Sigmoid colon (tissue), 7 donors: ENCODE results near the gene BCL2A1. TPM values are rescaled to one million over a fixed set of nuclear protein-coding genes. Genes with fewer than 3 reads are reported as not detected.
A peak's percentile ranks its signal among the peaks of the same experiment; 100 is the strongest.

Experiments used
- DNase-seq: peaks from one replicate; pipeline ENCODE4 v3.0.0-alpha.2; 2019
- H3K27ac ChIP-seq, 4 donors: fragments of 200-600 bp; sonication (generic); one replicate each; pipeline ENCODE4 v1.5.1; 2016 to 2019; ENCODE audit warnings: mild to moderate bottlenecking in 1 of 4
- H3K27me3 ChIP-seq, 3 donors: fragments of 200-600 bp; sonication (generic); one replicate each; pipeline ENCODE4 v1.5.1; 2019; ENCODE audit warnings: mild to moderate bottlenecking in 1 of 3
- H3K36me3 ChIP-seq, 4 donors: fragments of 200-600 bp; sonication (generic); one replicate each; pipeline ENCODE4 v1.5.1; 2016 to 2019
- H3K4me1 ChIP-seq, 4 donors: fragments of 200-600 bp; sonication (generic); one replicate each; pipeline ENCODE4 v1.5.1; 2017 to 2019
- H3K4me3 ChIP-seq, 4 donors: fragments of 200-600 bp; sonication (generic); one replicate each; pipeline ENCODE4 v1.5.1; 2017 to 2019; ENCODE audit warnings: mild to moderate bottlenecking in 2 of 4, moderate library complexity in 1 of 4
- H3K9me3 ChIP-seq, 4 donors: fragments of 200-600 bp in 3 of 4; sonication (generic) in 3 of 4; one replicate each; pipeline versions ENCODE4 v1.5.1 to v1.6.1; 2013 to 2019
- CTCF ChIP-seq, 4 experiments: fragments of 450-650 bp in 3 of 4; fragments of 200-600 bp in 1 of 4; IDR thresholded peaks; one replicate each; pipeline ENCODE4 v1.5.1; 2016 to 2019; ENCODE audit warnings: antibody characterized with exemption in 4 of 4, mild to moderate bottlenecking in 3 of 4, moderate library complexity in 2 of 4
- EP300 ChIP-seq, 4 donors: sonication (generic); formaldehyde crosslinking; IDR thresholded peaks; one replicate each; pipeline ENCODE4 v1.6.1; 2017; ENCODE audit warnings: antibody characterized with exemption in 4 of 4
- POLR2A ChIP-seq, 2 donors: fragments of 450-650 bp; IDR thresholded peaks; one replicate each; pipeline ENCODE4 v1.6.1; 2016; ENCODE audit warnings: antibody characterized with exemption in 2 of 2, mild to moderate bottlenecking in 2 of 2, moderate library complexity in 2 of 2
- POLR2AphosphoS5 ChIP-seq, 4 donors: sonication (generic); formaldehyde crosslinking; IDR thresholded peaks; one replicate each; pipeline ENCODE4 v1.6.1; 2017; ENCODE audit warnings: antibody characterized with exemption in 4 of 4
- WGBS, 2 donors: extraction: QIAGEN DNeasy Blood & Tissue Kit; methylation state at CpG; one replicate each; pipeline ENCODE4 v1.1.7; 2013; 5-methylcytosine and 5-hydroxymethylcytosine counted together
- intact Hi-C: fragments of 100-400 bp; cut with DNase I; formaldehyde crosslinking; loops from one replicate; pipeline ENCODE4 v1.15.1; 2023
- polyA plus RNA-seq, 3 donors: library from polyadenylated mRNA; stranded (reverse); fragments of 200-250 nt; gene quantifications; one replicate each; pipeline ENCODE4 v1.2.3, GENCODE V29; 2013
- total RNA-seq, 4 donors: library from RNA; depleted of rRNA; stranded (reverse); fragments of >200 nt; gene quantifications; one replicate each; pipeline ENCODE4 v1.1.0, GENCODE V29; 2016
- donor health status: healthy with polysubstance abuse.
- donor health status: Bipolar disorder and iron deficiency.
- donor health status: healthy.

Gene BCL2A1
- total and polyA plus RNA-seq, 7 donors = 1.9 to 19.4 (median 6.6) TPM; not detected in 3

DNA sequence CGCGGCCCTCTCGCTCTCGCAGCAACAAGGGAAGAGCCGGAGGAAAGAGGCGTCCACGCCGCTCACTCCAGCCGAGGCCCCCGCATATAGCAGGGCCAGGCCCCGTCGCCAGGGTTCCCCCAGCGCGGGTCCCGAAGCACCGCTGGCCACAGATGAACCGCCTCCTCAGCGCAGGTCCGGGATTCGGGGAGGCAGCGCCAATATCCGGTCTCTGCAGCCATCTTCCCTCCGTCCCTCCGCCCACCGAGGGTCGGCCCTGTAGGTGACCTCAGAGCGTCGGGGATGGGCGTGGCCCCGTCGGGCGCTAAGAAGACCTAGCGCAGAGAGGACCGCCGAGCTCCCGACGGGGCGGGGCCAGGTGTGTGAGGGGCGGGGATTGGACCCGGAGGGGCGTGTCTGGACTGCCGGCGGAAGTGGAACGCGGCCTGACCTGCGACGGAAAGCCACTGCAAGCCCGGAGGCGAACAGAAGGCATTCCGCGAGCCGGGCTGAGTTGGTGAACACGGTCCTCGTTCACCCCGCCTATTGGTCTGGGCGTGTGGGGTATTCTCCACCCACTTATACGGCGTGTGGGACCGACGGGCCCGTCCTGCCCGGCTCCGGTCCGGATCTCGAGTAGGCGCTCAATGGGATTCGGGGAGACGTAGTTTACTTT lies 47.4 kb downstream of the BCL2A1 start:
- Histone ChIP-seq H3K27me3 (no peaks in the 10 kb centered on the region), H3K9me3 (peaks cover 10 to 21% (median 16%) of the 10 kb centered on the region in 4 donors), H3K4me3 (peak overlapping the region; percentile 69 to 92 (median 80)), H3K27ac (peak overlapping the region; percentile 89 to 99 (median 94)), H3K4me1 (peaks cover 0 to 16% (median 8%) of the 10 kb centered on the region in 4 donors), H3K36me3 (peaks cover 0 to 12% (median 3%) of the 10 kb centered on the region in 4 donors)
- peak; percentile 97 for DNase-seq
- intact Hi-C loops = loop anchor here (2.0 to 5.0 kb wide), 3 partner anchors 27 to 229 kb away; partner anchors contain the start of genes FAH, MTHFS and ZFAND6
- peak; percentile 92 to 97 (median 94) for TF ChIP-seq POLR2AphosphoS5 (IDR thresholded peaks at IDR 0.05)
- peak; percentile 67 to 76 for TF ChIP-seq POLR2A (IDR thresholded peaks at IDR 0.05)
- no peak for TF ChIP-seq CTCF (IDR thresholded peaks at IDR 0.05)
- WGBS, 2 donors = 0 to 1% methylated on average over 68 of the region's 68 CpGs

- 0% methylated on average over 51 of the region's 51 CpGs for WGBS, 2 donors
- H3K27ac ChIP-seq = peak overlapping the region; percentile 89 to 99 (median 94)
- DNase-seq = peak; percentile 84
- intact Hi-C loops = loop anchor here (2.0 to 5.0 kb wide), 3 partner anchors 26 to 229 kb away; partner anchors contain the start of genes FAH, MTHFS and ZFAND6
- H3K36me3 ChIP-seq = peaks cover 0 to 12% (median 3%) of the 10 kb centered on the region in 4 donors
- no peaks in the 10 kb centered on the region for H3K27me3 ChIP-seq
- TF ChIP-seq EP300 (IDR thresholded peaks at IDR 0.05) = no peak
- TF ChIP-seq CTCF (IDR thresholded peaks at IDR 0.05) = no peak
- TF ChIP-seq POLR2A (IDR thresholded peaks at IDR 0.05) = no peak
- no peak for TF ChIP-seq POLR2AphosphoS5 (IDR thresholded peaks at IDR 0.05)
- H3K4me3 ChIP-seq = peak overlapping the region; percentile 69 to 92 (median 80)
- peaks cover 13 to 21% (median 18%) of the 10 kb centered on the region in 4 donors for H3K9me3 ChIP-seq
- H3K4me1 ChIP-seq = peaks cover 0 to 16% (median 8%) of the 10 kb centered on the region in 4 donors
Observed at GRCh38 chr15:79923079-79923514, 47.9 kb downstream of the BCL2A1 start.

- peaks cover 15 to 23% (median 19%) of the 10 kb centered on the region in 4 donors for H3K9me3 ChIP-seq
- peaks cover 0 to 16% (median 8%) of the 10 kb centered on the region in 4 donors for H3K4me1 ChIP-seq
- H3K27me3 ChIP-seq = no peaks in the 10 kb centered on the region
- peak overlapping the region; percentile 69 to 92 (median 80) for H3K4me3 ChIP-seq
- H3K36me3 ChIP-seq = peaks cover 0 to 12% (median 3%) of the 10 kb centered on the region in 4 donors
- WGBS, 2 donors = 8 to 25% methylated on average over 17 of the region's 17 CpGs
- TF ChIP-seq POLR2AphosphoS5 (IDR thresholded peaks at IDR 0.05) (no peak), POLR2A (IDR thresholded peaks at IDR 0.05) (no peak), CTCF (IDR thresholded peaks at IDR 0.05) (no peak), EP300 (IDR thresholded peaks at IDR 0.05) (no peak)
- DNase-seq = no peak
- peak overlapping the region; percentile 89 to 99 (median 94) for H3K27ac ChIP-seq
- intact Hi-C loops = loop anchor here (2.0 to 5.0 kb wide), 3 partner anchors 26 to 230 kb away; partner anchors contain the start of genes FAH, MTHFS and ZFAND6
Observed at GRCh38 chr15:79922512-79923078, 48.4 kb downstream of the BCL2A1 start.

- peaks cover 0 to 16% (median 8%) of the 10 kb centered on the region in 4 donors for H3K4me1 ChIP-seq
- peaks cover 21 to 41% (median 32%) of the 10 kb centered on the region in 4 donors for H3K9me3 ChIP-seq
- H3K36me3 ChIP-seq = peaks cover 0 to 12% (median 3%) of the 10 kb centered on the region in 4 donors
- no peak for DNase-seq
- TF ChIP-seq POLR2AphosphoS5 (IDR thresholded peaks at IDR 0.05) (no peak), EP300 (IDR thresholded peaks at IDR 0.05) (no peak), POLR2A (IDR thresholded peaks at IDR 0.05) (no peak), CTCF (IDR thresholded peaks at IDR 0.05) (no peak)
- no peaks in the 10 kb centered on the region for H3K27me3 ChIP-seq
- 92 to 98% methylated on average over 12 of the region's 12 CpGs for WGBS, 2 donors
- no peak overlapping the region for H3K27ac ChIP-seq
- intact Hi-C loops = loop anchor here (5.0 kb wide), 1 partner anchor 232 kb away; the partner anchor contains the start of gene FAH
- no peak overlapping the region for H3K4me3 ChIP-seq
Observed at GRCh38 chr15:79919749-79920511, 51.1 kb downstream of the BCL2A1 start.
